ENCODE measurements around the gene PTPN14. TPM values are rescaled to one million over a fixed set of nuclear protein-coding genes. Genes with fewer than 3 reads are reported as not detected.
"Not testable (repeated sequence)": the region's sequence is repeated elsewhere in the genome, so short reads cannot be mapped to it uniquely, and the experiment has no call there.

Gene PTPN14
- polyA plus RNA-seq, 3 donors from 2014 or later = 0.04 TPM; not detected in 2

DNA sequence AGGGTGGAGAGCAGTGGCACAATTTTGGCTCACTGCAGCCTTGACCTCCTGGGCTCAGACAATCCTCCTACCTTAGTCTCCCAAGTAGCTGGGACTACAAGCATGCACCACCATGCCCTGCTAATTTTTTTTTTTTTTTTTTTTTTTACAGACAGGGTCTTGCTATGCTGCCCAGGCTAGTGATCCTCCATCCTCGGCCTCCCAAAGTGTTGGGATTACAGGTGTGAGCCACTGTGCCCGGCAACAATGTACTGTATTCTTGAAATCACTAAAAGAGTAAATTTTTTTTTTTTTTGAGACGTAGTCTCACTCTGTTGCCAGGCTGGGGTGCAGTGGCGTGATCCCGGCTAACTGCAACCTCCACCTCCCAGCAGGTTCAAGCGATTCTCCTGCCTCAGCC is 152.9 kb downstream of the PTPN14 start:
- peaks cover 24 to 38% of the 10 kb centered on the region in 2 donors for H3K4me1 Mint-ChIP-seq

DNA sequence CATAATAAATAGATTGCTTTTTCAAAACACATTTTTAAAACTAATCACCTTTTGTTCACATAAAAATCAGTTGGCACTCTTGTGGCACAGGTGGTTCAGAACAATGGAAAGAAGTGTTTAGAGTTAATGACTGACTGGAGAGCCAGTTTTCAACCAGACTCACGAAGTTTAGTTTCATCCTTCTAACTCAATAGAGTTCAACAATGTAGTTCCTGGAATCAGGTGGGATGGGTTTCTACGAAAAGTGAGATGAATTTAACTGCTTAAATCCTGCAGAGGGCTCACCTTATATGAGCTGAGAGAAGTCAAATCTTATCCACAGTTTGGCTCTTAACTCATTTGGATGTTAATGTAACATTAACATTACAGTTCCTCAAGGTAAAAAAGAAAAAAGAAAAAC is 153.9 kb downstream of the PTPN14 start:
- no peak for DNase-seq

More for the DNA sequence above, 152.9 kb downstream of the PTPN14 start:
- Mint-ChIP-seq H3K27me3 (ENCODE audit: low read depth in 3 of 3) (peaks cover 0 to 5% (median 0%) of the 10 kb centered on the region in 3 donors), H3K9me3 (no peaks in the 10 kb centered on the region), H3K4me3 (peak overlapping the region in 1 of 5 donors; percentile 64), H3K36me3 (no peaks in the 10 kb centered on the region), H3K27ac (no peak overlapping the region)
- no peak for DNase-seq

DNA sequence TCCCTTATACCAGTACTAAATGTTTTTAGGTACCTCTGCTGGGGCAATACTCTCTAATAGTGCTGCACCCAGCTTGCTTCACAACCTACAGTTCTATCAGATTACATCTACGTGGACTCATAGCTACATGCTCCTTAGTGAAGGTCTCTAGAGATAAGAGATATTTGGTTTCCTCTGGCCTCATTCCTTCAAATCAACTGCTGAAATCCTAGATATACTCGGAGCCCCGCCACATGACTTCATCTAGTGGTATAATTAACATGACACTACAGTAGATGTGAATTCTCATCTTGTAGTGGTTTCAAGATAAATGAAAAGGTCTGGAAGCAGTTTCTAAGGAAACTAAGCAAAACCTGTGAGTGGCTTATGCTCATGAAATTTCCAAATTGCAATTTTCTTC is 155.1 kb downstream of the PTPN14 start:
- no peaks in the 10 kb centered on the region for H3K36me3 Mint-ChIP-seq
- no peak for DNase-seq
- peaks cover 0 to 5% (median 0%) of the 10 kb centered on the region in 3 donors for H3K27me3 Mint-ChIP-seq (ENCODE audit: low read depth in 3 of 3)
- H3K27ac Mint-ChIP-seq = no peak overlapping the region
- peaks cover 24 to 38% of the 10 kb centered on the region in 2 donors for H3K4me1 Mint-ChIP-seq
- H3K9me3 Mint-ChIP-seq = no peaks in the 10 kb centered on the region
- no peak overlapping the region for H3K4me3 Mint-ChIP-seq

More for the DNA sequence above, 153.9 kb downstream of the PTPN14 start:
- H3K4me3 Mint-ChIP-seq = no peak overlapping the region
- peaks cover 0 to 5% (median 0%) of the 10 kb centered on the region in 3 donors for H3K27me3 Mint-ChIP-seq (ENCODE audit: low read depth in 3 of 3)
- H3K36me3 Mint-ChIP-seq = no peaks in the 10 kb centered on the region
- no peaks in the 10 kb centered on the region for H3K9me3 Mint-ChIP-seq
- no peak overlapping the region for H3K27ac Mint-ChIP-seq
- H3K4me1 Mint-ChIP-seq = peaks cover 24 to 38% of the 10 kb centered on the region in 2 donors

DNA sequence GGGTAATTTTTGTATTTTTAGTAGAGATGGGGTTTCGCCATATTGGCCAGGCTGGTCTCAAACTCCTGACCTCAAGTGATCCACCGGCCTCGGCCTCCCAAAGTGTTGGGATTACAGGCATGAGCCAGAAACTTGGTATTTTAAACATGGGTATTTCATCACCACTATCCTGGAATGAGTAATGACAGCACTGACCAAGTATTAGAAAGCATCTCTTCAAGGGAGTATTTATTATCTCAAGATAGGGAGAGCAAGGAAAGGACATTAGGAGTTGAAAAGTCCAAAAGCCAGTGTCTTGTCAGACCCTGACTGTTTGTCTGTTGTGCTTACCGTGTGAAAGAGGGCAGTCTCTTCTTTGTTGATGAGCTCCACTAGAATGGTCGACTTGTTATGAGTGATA is 156.8 kb downstream of the PTPN14 start:
- not testable (repeated sequence) for DNase-seq; H3K27ac Mint-ChIP-seq; H3K9me3 Mint-ChIP-seq; H3K36me3 Mint-ChIP-seq; H3K4me3 Mint-ChIP-seq; H3K27me3 Mint-ChIP-seq (ENCODE audit: low read depth in 3 of 3)
- H3K4me1 Mint-ChIP-seq = peaks cover 16 to 27% of the 10 kb centered on the region in 2 donors

DNA sequence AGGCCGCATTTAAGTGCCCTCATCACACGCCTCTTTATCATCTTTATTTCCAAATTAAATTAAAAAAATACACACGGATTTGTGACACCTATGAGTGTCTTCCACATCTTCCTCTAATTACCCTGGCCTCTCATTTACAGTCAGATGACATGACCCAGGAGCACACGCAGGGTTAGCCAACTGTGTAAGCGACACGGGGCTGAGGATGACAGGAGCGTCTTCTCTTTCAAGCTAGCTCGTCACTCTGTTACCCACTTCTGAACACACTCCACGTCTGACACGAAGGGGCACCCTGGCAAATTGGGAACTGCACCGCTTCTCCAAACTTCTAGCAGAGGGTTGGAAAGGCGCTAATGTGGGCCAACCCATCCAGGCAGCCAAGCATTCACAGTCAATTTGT is 158.3 kb downstream of the PTPN14 start:
- Mint-ChIP-seq H3K4me3 (no peak overlapping the region), H3K4me1 (peaks cover 6 to 15% of the 10 kb centered on the region in 2 donors), H3K27me3 (ENCODE audit: low read depth in 3 of 3) (peaks cover 0 to 5% (median 0%) of the 10 kb centered on the region in 3 donors), H3K27ac (no peak overlapping the region), H3K36me3 (no peaks in the 10 kb centered on the region), H3K9me3 (no peaks in the 10 kb centered on the region)
- no peak for DNase-seq

DNA sequence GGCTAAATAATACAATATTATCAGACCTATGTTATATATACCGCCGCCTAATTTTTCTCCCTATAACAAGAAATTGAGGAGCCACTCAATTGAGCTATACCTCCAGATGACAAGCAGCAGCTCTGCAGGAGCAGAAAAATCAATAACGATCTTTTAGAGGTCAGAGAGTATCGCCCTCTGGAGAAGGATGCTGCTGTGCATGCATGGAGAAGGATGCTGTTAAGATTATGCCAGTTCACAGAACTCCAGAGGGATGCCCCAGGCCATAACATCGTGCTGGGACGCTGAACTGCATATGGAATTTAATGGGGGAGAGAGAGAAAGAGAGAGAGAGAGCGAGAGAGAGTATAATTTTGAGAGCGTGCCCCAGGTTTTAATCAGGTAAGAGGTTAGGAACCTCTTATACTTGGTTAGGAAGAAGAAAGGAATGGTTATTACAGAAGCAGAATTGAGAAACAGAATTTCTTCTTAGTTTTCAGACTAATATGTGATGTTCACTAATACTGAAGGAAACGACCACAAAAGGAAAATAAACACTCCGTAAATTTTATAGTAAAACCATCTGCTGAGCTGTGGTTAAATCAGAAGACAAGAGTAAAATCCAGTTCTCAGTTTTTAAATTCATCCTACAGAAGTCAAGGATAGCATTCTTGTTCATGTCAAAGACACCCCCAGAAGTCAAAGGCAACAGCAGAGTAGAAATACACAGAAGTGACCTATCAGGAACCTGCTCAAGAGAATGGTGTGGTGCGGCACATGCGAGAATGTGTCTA is 159.3 kb downstream of the PTPN14 start:
- Mint-ChIP-seq H3K27ac (no peak overlapping the region), H3K4me3 (no peak overlapping the region), H3K9me3 (no peaks in the 10 kb centered on the region), H3K27me3 (ENCODE audit: low read depth in 3 of 3) (peaks cover 0 to 5% (median under 1%) of the 10 kb centered on the region in 3 donors), H3K36me3 (no peaks in the 10 kb centered on the region), H3K4me1 (peaks cover 2 to 10% of the 10 kb centered on the region in 2 donors)
- no peak for DNase-seq

DNA sequence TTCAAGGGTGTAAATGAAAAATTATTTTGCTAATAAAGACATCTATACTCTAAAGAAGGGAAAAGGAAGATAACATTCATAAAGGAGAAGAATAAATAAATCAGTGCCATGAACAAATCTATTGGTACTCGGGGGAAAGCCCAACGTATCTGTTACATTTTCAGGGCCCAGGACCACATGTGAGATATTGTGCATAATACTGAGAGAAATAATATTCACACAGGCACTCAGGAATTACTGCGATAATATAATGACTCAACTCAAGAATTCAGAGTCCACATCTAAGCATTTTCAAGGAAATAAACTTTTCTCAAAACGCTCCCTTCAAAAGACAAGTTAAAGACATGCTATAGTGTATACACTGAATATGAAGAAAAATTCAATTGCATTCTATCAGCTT is 161.7 kb downstream of the PTPN14 start:
- no peak for DNase-seq
- Mint-ChIP-seq H3K36me3 (no peaks in the 10 kb centered on the region), H3K4me1 (no peaks in the 10 kb centered on the region), H3K9me3 (no peaks in the 10 kb centered on the region), H3K4me3 (no peak overlapping the region), H3K27me3 (ENCODE audit: low read depth in 3 of 3) (peaks cover 0 to 5% (median 3%) of the 10 kb centered on the region in 3 donors), H3K27ac (peak overlapping the region in 1 of 6 donors; percentile 13)

DNA sequence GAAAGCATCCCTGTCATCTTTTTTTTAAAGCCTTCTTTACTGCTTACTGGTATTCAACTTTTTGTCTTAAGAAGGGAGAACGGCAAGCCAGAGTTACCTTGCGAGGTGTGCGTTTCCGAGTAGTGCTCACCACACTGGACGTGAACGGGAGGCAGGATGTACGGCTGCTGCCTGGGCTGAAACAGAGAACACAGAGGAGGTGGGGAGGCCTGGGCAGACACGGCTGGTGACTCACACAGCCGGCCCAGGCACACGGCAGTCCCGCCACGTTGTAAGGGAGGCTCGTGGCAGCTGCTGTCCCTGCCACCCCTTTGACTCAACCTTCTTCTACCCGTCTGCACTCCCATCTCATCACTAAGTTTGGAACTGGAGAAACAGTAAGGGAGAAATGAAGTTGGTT is 164.7 kb downstream of the PTPN14 start:
- peaks cover 0 to 8% (median 3%) of the 10 kb centered on the region in 3 donors for H3K27me3 Mint-ChIP-seq (ENCODE audit: low read depth in 3 of 3)
- H3K4me1 Mint-ChIP-seq = no peaks in the 10 kb centered on the region
- H3K4me3 Mint-ChIP-seq = no peak overlapping the region
- H3K36me3 Mint-ChIP-seq = no peaks in the 10 kb centered on the region
- DNase-seq = no peak
- no peak overlapping the region for H3K27ac Mint-ChIP-seq
- H3K9me3 Mint-ChIP-seq = no peaks in the 10 kb centered on the region

DNA sequence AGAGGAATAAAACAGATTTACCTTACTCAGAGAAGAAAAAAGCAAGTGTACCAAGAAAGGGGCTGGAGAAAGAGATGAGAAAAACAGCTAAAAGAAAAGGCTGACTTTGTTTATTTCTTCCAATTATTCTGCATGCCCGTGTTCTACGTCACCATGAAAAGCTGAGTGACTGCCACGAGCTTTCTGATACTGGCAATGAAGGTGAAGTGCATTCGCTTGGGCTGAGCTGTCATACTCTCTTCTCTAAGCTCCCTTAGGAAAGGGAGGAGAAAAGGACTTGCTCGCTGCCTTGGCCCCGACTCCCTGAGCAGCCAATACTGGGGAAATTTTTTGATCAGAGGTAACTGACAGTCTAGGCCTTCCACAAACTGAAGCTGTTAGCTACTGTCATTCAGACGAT is 165.1 kb downstream of the PTPN14 start:
- H3K4me3 Mint-ChIP-seq = no peak overlapping the region
- H3K27me3 Mint-ChIP-seq (ENCODE audit: low read depth in 3 of 3) = peaks cover 0 to 8% (median 3%) of the 10 kb centered on the region in 3 donors
- H3K36me3 Mint-ChIP-seq = no peaks in the 10 kb centered on the region
- no peaks in the 10 kb centered on the region for H3K4me1 Mint-ChIP-seq
- H3K27ac Mint-ChIP-seq = no peak overlapping the region
- no peaks in the 10 kb centered on the region for H3K9me3 Mint-ChIP-seq
- no peak for DNase-seq

DNA sequence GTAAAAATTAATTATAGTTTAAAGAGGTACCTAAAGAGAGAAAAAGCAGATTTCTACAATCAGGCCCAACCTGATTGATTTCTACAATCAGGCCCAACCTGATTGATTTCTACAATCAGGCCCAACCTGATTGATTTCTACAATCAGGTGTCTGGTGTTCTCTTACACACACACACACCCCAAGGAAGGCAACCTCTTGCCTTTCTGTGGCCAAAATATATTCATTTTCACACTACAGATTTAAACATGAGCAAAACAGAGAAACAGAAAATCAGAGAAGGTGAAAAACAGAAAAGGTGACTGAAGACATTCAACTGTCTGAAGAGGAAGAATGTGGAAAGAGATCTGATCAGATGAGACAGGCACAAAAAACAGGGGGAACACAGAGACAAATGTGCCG is 166.0 kb downstream of the PTPN14 start:
- Mint-ChIP-seq H3K4me1 (no peaks in the 10 kb centered on the region), H3K27ac (no peak overlapping the region), H3K9me3 (no peaks in the 10 kb centered on the region), H3K36me3 (no peaks in the 10 kb centered on the region), H3K27me3 (ENCODE audit: low read depth in 3 of 3) (peaks cover 2 to 8% (median 3%) of the 10 kb centered on the region in 3 donors), H3K4me3 (no peak overlapping the region)
- no peak for DNase-seq

DNA sequence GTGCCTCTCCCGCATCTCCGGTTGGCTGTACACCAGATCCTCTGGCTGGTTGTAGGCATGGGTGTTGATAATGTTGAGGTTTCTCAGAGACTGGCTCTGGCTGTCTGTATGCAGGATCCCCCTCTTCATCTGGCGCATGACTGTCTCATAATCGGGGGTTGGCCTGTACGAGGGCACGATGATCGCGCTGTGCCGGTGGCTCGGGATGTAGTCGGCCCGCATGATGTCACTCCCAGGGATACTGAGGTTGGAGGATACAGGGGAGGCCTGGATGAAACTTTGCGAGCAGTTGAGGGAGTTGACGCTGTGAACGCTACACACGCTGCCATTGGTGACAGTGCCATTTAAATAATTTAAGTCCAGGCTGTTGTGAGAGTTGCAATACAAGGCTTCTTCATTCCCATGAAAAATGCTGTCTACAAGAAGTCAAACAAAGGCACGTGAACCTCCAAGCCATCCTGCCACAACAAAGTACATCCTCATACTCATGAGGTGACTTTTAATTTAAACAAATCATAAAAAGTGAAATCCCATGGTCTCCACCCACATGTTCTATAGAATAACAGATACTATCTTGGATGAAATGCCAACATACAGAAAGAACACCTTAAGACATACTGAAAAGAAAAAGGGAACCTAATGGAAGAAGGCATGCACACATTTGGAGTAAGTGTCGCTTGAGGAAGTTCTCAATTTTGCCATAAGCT is 166.9 kb downstream of the PTPN14 start:
- peaks cover 3 to 8% (median 5%) of the 10 kb centered on the region in 3 donors for H3K27me3 Mint-ChIP-seq (ENCODE audit: low read depth in 3 of 3)

DNA sequence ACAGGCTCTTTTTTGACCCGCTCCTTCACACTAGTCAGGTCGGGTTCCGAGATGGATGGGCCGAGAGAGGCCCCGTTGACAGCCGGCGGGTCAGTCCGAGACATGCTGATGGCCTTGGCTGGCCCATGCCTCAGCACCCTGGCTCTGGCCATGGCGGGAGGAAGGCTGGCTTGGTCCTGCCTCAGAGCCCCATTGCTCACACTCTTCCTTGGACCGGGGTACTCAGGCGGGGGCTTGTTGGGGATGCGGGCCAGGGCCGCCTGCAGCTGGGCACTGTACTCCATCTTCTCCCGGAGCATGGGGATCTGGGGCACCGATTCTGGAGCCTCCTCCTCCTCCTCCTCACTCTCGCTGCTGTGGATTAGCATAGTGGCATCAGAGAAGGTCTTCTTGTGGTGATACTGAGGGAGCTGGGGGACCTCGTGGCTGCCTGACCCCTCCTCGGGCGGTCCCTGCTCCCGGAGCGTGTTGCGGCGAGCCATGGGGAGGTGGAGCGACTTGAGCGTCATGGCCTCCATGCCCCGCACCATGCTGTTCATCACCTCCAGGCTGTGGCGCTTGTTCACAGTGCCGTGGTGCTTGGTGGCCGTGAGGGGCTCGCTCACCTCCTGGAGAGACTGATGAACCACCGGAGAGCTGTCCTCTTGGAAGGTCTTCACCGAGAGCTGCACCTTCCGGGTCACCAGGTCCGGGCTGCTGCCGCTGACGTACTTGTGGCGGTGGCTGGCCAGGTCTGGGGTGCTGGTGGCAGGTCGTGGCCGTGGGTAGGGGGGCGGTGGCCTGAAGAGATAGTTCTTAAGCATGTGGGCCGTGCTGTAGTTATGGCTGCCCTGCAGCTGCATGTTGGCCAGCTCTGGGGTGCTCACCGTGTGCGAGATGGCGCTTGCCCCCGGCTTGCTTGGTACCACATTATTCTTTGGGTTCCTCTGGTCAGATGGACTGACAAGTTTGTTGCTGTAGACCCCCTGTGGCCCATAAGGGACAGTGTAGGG is 167.7 kb downstream of the PTPN14 start:
- no peak for DNase-seq
- H3K9me3 Mint-ChIP-seq = no peaks in the 10 kb centered on the region
- no peaks in the 10 kb centered on the region for H3K4me1 Mint-ChIP-seq
- H3K27ac Mint-ChIP-seq = no peak overlapping the region
- H3K27me3 Mint-ChIP-seq (ENCODE audit: low read depth in 3 of 3) = peaks cover 3 to 8% (median 5%) of the 10 kb centered on the region in 3 donors
- H3K36me3 Mint-ChIP-seq = no peaks in the 10 kb centered on the region
- H3K4me3 Mint-ChIP-seq = no peak overlapping the region

More for the DNA sequence above, 166.9 kb downstream of the PTPN14 start:
- no peak for DNase-seq
- H3K9me3 Mint-ChIP-seq = no peaks in the 10 kb centered on the region
- no peaks in the 10 kb centered on the region for H3K4me1 Mint-ChIP-seq
- H3K27ac Mint-ChIP-seq = no peak overlapping the region
- no peak overlapping the region for H3K4me3 Mint-ChIP-seq
- no peaks in the 10 kb centered on the region for H3K36me3 Mint-ChIP-seq

DNA sequence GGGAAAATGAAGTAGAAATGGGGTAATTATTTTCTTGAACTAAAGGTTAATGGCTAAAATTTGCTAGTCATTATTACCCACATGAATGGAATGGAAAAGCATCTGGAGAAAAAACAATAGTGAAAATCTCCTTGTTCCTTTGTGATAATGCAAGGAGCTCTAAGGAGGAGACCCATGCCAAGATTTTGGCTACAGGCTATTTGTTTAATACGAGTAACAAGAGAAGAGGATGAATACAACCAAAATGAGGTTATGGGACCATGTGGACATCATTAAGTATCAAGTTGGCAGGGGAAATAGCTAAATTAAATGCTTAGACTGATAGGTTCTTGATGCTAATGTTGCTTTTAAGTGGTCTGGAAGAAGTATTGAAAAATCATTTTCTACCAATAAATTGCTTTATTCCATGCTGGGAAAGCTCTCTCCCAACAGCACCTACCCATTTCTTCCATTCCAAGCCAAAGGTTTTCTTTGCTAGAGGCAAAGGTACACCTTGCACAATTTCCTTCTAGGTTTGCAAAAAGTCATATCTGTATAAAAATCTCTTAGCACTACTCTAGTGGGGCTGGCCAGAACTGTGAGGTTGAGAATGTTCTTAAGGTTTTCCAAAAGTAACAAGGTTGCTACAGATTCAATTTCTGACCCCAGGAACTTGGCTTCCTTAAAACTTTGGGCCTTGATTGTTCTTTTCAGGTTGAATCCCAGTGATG is 170.3 kb downstream of the PTPN14 start:
- no peaks in the 10 kb centered on the region for H3K4me1 Mint-ChIP-seq
- no peak for DNase-seq

More for the DNA sequence above, 170.3 kb downstream of the PTPN14 start:
- H3K36me3 Mint-ChIP-seq = no peaks in the 10 kb centered on the region
- no peaks in the 10 kb centered on the region for H3K9me3 Mint-ChIP-seq
- no peak overlapping the region for H3K4me3 Mint-ChIP-seq
- no peak overlapping the region for H3K27ac Mint-ChIP-seq
- H3K27me3 Mint-ChIP-seq (ENCODE audit: low read depth in 3 of 3) = peaks cover 3 to 5% (median 5%) of the 10 kb centered on the region in 3 donors
